Right lobe of liver (tissue), 4 donors: ENCODE data around the gene TACSTD2.

Source experiments
- POLR2A ChIP-seq: fragments of 450-650 bp; IDR thresholded peaks from one replicate; pipeline ENCODE4 v1.6.1; 2017; ENCODE audit warnings: antibody characterized with exemption, mild to moderate bottlenecking
- TF ChIP-seq, protein P1 (sequence below), 4 donors: fragments of 200-600 bp in 3 of 4; fragments of 450-650 bp in 1 of 4; IDR thresholded peaks; one replicate each; pipeline versions ENCODE4 v1.5.1 to v1.8.0; 2016 to 2022; ENCODE audit warnings: antibody characterized with exemption in 4 of 4, mild to moderate bottlenecking in 2 of 4
- donor health status: DM: no; HTN: no; CAD: no.
- donor health status: DM: no; HTN: no; CAD: no.
- donor health status: DM: no; HTN: yes; CAD: no.

GRCh38 chr1:58594546-58594945 lies 17.5 kb upstream of the TACSTD2 start:
- TF ChIP-seq, protein P1, sequence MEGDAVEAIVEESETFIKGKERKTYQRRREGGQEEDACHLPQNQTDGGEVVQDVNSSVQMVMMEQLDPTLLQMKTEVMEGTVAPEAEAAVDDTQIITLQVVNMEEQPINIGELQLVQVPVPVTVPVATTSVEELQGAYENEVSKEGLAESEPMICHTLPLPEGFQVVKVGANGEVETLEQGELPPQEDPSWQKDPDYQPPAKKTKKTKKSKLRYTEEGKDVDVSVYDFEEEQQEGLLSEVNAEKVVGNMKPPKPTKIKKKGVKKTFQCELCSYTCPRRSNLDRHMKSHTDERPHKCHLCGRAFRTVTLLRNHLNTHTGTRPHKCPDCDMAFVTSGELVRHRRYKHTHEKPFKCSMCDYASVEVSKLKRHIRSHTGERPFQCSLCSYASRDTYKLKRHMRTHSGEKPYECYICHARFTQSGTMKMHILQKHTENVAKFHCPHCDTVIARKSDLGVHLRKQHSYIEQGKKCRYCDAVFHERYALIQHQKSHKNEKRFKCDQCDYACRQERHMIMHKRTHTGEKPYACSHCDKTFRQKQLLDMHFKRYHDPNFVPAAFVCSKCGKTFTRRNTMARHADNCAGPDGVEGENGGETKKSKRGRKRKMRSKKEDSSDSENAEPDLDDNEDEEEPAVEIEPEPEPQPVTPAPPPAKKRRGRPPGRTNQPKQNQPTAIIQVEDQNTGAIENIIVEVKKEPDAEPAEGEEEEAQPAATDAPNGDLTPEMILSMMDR (IDR thresholded peaks at IDR 0.05) = no peak
- TF ChIP-seq POLR2A = no peak
